ENCODE measurements around the gene TP63.

The TP63 gene

DNA sequence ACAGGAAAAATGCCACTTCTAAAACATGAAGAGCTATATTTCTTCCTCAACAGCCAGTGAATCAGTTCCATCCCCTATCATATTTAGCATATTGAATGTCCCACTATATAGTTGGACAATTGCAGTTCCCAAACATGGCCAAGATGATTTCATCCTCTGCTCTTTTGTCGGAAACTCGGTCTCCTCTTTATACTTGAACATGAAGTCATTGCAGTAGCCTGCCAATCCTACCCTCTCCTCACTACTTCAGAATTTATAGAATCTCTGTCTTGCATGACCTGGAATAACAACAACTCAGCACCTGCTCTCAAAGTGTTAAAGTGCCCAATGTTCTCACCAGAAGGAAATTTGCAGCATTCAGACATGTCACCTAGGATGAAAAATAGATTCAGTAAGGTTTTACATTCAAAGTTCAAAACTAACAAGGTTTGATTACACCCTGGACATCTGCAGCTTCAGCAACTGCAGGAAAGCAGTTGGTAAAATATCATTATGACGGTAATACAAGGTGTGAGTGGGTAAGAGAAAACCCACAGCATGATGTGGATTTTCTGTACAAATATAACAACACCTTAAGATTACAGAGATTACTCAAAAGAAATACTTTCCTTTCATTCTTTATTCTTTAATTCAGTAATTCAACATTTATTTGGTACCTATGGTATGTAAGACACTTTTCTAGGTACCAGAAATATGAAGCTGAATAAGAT is 52.5 kb downstream of the TP63 start:
- DNase-seq (ENCODE audit: low read depth), result no peak

DNA sequence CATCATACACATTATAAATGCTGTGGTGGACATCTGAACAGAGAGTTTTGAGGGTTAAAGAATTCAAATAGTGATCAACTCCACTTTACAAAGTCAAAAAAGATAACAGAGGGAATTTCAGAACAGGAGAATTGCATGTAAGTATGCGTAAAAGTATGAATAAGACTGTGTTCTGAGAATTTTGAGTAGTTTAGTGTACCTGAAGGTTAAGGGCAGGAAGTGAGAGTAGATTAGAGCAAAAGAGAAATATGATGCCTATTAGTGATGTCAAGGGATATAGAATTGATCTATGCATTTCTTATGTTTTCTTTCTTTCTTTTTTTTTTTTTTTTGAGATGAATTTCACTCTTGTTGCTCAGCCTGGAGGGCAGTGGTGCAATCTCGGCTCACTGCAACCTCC is 53.1 kb downstream of the TP63 start:
- no peak for DNase-seq (ENCODE audit: low read depth)

DNA sequence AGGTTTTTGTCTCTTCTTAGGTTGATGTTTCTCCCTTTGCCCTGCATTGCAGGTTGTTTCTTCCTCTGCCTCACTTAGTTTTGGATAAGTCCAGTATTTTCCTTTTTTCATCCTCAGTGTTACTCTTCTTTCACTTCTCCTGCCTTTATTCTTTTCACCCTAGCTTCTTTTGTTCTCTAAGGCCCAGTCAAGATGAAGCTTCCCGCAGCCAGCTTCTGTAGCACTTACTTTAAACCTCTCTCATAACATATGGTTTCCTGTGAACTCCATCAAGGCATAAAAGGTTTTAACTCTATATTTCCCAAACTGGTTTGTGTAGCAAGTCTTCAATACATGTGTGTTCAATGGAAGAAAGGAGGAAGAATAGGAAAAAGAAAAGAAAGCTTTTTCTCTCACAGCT is 54.1 kb downstream of the TP63 start:
- DNase-seq (ENCODE audit: low read depth), result no peak

DNA sequence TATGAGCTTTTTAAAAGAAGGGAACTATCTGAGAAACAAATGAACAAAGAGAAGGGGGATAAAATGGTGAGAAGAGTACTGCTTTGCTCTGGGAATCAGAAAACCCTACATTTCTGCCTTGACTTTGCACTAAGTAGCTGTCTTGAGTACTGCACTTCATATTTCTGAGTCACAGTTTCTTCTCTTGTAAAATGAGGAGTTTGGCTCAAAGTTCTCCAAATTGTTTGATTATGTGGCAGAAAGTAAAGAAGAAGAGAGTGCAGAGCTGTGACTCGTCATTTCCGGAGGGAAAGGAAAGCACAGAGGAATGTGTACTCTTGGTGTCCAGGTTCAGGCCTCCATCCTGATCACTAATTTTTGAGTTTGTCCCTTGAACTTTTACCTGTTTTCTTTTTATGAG is 54.7 kb downstream of the TP63 start:
- DNase-seq (ENCODE audit: low read depth), result no peak

DNA sequence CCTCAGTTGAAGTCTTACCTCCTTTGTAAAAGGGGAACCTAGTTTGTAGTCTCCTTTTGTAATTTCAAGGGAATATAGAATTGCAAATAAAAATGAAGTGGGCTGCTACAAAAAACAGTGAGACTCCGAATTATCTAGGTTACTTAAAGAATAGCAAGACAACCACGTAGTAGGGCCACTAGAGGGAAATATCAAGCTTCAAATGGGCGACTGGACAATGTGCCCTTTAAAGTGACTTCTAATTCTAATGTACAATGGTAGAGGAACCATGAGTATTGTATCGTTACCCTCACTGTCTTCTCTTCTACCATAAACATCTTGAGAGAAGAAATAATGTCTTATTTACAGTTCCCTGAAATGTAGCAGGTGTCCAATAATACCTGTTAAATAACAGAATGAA is 56.3 kb downstream of the TP63 start:
- DNase-seq (ENCODE audit: low read depth), result no peak

DNA sequence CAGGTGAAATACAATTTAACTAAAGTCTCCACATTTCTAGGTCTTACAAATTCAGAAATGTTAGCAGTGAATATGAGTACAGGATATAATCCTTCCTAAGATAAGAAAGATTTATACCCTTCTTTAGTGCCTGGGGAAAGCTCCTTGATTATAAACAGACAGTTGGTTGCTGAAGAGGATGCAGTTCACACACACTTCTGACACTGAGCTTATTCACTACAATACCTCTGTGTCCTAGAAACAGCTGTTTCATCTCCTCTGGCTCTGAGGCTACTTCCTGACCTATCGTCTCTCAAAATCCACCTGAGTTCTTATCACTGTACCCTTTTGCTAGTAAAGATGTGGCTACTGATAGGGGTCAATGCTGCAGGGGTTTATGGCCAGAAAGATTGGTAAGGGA is 57.1 kb downstream of the TP63 start:
- DNase-seq (ENCODE audit: low read depth), result no peak

DNA sequence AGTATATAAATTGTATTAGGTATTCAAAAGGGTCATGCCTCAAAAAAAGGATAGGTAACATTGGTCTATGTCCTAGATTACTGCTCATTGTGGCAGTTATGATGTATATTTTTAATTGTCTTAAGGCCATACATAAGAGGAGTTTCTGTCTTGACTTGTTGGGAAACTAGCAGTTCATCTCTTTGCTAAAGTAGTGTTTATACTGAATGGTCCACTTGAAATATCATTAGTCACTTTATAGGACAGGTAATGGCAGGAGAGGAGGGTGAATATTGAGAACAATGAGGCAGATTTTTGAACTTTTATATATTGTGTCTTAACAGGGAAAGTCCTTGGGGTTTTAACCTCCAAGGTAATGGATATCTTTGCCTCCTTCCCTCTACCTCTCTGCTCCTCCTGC is 58.4 kb downstream of the TP63 start:
- DNase-seq (ENCODE audit: low read depth), result no peak

DNA sequence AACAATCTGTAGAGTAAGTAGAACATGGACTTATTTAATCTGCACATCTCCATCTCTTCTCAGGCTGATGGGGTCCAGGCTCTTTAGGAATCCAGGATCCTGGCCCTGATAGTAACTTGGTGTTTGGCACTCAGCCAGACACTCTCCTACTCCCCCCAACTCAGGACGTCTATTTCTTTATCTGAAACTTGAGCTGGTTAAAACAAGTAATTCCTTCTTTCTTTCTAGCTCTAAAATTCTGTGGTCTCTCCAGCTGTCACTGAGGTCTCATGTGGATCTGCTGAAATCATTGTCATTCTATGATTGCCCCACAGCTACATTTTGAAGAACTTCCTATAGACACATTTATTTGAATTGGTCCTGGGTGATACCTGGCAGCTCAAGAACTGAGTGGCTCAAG is 59.0 kb downstream of the TP63 start:
- DNase-seq (ENCODE audit: low read depth), result no peak

DNA sequence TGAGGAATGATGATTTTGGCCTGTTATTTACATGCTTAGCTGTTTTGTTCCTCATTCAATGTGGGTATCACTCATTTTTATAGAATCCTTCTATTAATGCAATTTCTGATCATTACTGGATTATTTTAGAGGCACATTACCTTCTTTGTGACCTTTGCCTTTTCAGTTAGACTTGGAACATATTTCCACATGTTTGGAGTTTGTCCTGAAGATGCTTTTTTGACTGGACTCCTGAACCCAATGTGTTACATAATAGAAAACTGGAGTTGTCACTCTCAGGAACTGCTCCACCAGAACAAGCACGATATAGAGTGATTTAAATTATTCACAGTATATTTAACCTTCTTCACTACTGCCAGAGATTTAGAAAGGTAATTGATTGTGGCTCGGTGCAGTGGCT is 59.5 kb downstream of the TP63 start:
- no peak for DNase-seq (ENCODE audit: low read depth)

DNA sequence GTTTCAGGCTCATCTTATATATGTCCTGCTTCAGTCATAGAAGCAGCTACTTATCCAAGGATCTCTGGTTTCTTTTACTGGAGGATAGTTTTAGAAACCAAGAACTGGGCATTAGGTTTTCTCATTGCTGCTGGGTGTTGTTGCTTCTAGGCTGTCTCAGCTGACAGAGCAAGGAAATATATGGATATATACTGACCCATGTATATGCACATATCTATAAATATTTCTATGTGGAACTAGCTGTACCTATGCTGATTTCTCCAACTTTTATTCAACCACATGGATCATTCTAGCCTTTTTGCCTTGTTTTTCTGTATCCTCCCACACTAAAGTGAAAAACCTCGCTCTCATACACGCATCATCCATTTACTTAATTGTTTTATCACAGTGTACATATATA is 64.2 kb downstream of the TP63 start:
- no peak for DNase-seq (ENCODE audit: low read depth)

DNA sequence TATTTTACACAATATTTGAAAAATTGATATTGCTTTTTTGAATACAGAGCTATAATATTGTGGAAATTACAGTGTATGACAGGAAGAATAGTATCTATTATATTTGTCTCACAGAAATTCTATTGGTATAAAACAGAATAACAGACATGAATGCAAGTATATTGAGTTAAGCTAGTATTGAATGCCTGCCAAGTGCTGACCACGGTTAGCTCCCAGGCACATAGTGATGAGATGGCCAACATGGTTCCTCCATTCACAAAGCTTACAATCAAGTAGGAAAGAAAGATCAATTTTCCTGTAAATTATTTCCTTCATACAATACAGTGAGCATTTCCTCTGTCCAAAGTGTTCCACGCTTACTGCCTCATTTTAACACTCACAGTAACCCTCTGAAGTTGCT is 67.6 kb downstream of the TP63 start:
- DNase-seq (ENCODE audit: low read depth), result no peak

DNA sequence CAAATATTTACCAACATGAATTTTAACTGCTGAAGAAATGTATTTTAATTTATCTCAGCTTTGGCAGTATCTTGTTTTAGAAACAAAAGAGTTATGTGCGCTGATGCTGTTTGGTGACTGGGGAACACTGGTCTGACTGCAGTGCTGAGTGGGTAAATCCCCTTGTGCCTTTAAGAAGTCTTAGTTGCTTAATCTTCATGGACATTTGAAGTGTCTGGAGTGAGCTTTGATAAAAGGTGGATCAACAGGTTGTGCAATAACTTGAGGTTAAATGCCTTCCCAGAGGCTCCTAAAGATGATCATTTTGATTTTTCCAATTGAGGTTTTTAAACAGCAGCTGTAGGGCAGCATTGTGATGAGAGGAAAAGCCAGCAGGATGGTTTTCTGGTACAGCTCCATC is 68.7 kb downstream of the TP63 start:
- no peak for DNase-seq (ENCODE audit: low read depth)

DNA sequence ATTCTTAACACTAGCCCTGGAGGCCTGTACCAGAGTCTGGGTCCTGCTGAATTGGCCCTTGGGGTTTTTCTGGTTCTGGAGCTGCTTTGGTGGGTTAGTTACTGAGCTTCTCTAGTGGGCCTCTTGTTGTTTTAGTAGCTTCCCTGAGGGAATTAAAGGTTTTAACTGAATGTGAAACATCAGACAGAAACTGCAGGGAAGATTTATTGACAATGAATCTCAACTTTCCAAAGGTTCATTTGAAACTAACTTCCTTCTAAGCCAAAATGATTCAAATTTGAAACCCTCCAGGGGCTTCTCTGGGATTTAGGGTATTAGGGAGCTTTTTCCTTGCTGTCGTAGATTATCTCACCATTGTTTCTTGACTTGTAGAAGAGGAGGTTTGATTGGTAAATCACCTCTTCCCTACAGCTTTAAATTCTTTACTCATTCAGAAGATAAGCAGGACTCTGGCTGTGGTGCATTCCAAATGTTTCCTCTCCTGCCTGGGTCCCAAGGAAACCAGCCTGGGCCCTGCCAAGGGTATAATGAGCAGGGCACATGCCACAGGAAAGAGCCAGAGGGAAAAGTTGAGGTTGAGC is 71.0 kb downstream of the TP63 start:
- DNase-seq (ENCODE audit: low read depth), result no peak

DNA sequence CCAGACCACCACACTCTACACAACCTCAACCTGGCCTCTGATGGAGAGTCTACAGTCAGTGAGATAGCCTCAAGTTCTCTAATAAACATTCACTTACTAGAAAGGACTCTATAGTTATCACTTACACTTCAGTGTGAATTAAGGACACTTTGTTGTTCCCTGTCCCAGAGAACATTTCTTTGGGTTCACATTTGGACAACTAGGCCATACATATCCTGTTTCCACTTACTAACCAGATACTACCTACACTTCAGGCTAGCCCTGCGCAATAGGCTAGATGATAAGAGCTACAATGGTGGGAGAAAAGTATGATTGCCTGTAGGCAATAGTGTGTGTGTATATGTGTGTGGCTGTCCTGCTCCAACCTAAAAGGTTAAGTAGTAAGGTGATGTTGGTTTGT is 72.7 kb downstream of the TP63 start:
- DNase-seq (ENCODE audit: low read depth), result no peak

DNA sequence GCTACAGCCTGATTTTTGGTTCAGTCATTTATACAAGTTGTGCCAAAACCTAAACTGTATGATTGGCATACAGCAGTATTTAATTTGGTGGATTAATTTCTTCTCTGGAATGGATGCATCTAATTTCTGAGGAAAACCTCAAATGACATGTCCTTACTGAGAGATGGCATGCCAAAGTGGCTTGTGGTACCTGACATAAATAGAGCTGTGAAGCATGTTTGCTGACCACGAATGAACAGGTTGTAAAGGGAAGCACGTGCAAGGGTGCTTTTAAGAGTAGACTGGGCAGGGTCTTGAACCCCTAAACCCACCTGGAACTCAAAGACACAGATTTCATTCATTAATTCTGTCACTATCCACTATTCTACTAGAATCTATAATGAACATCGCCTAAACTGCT is 77.2 kb downstream of the TP63 start:
- no peak for DNase-seq (ENCODE audit: low read depth)

DNA sequence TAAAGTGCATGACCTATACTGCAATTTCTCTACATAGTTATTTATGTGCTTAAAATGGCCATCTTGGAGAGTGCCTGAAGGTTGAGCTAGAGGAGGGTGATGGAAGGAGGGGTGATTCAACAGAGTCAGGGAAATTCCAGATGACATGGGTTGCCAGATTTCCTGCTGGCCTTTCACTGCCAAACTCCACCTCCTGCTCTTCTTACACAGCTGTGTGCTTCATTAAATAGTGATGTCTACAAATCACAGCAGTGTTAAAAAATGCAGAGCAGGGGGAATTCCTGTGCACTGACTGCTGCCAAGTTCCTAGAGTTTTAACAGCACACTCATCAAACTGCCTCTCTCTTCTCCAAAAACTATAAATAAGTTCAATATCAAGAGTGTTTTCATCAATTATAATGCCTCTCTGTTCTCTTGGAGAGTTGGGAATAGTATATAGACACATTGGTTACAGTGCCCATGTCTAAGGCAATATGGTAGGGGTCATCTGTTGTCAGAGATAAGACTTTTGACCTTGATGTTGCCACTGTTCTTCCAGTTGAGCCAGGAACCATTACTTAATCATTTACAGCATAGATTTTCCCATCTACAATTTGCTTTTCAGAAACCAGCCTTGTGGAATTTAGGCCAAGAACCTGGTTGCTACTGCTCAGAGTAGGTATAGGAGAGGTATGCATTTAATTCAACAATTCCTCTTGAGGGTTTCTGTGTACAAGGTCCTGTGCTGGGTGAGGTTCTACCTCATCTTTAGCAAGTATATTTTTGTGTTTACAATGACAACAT is 79.6 kb downstream of the TP63 start:
- no peak for DNase-seq (ENCODE audit: low read depth)

DNA sequence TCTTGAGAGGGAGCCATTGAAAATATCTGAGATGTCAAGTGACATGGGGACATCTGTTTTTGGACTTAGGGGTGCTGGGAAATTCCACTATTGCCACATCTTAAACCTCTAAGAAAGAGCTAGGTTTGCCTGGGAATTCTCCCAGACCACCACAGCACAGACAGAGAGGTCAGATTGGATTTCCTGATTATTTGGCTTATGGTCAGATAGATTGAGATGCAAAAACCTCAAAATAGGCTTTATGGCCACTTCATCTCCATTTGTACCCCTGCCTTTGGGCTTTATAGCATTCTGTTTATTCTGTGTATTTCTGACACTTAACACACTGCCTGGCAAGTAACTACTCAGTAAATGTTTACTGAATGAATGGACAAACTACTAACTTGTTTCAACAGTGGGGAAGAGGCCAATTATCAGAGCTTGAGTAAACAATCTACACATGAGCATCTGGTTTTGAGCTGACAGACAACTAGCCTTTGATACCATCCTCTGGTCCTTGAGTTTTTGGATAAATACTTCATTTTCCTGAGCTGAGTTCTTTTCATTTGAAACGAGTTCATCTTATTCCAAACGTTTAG is 81.8 kb downstream of the TP63 start:
- no peak for DNase-seq (ENCODE audit: low read depth)

DNA sequence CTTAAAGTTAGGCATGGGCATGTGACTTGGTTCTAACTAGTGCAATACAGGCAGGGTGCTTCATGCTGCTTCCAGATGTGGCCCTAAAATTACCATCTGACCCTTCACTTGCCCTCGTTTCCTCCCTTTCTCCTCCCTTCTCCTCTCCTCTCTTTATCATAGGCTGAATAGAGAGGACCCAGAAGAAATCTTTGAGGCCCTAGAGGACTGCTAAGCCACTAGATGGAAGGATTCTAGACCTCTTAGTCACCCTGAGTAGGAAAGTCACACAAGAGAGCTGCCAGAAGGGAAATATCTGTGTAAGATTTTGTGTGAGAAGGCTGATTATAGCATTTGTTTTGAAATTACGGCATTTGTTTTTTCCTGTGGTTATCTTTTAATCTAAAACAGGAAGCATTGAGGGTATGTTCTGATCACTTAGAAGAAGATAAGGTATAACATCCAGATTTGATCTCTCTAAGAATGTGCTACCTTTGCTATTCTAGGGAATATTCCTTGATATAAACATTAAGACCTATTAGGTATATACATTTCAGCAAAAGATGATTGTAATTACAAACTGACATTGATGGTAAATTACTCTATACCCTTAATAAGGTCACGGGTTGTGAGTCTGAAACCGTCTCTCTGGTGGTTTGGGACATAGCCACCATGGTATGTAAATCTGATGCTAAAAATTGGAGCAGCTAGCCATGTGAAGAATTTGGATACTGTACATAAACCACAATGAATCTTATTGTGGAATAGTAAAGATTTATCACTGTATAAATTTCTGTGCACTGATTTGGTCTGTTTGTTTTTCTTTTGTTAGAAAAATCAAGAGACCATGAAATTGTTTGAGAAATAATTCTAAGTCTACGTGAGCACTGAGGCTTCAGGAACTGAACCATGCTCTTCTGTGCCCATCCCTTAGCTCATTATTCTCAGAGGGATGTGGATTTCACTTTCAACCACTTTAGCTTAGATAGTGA is 84.1 kb downstream of the TP63 start:
- DNase-seq (ENCODE audit: low read depth), result no peak

DNA sequence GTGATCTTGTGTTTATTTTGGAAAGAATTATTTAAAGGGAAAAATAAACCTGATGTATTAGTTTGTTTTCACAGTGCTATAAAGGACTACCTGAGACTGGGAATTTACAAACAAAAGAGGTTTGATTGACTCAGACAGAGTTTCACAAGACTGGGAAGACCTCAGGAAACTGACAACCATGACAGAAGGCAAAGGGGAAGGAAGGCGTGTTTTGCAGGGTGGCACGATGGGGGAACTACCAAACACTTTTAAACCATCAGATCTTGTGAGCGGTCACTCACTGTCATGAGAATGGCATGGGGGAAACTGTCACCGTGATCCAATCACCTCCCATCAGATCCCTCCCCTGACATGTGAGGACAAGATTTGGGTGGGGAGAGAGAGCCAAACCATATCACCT is 87.0 kb downstream of the TP63 start:
- DNase-seq (ENCODE audit: low read depth), result no peak

DNA sequence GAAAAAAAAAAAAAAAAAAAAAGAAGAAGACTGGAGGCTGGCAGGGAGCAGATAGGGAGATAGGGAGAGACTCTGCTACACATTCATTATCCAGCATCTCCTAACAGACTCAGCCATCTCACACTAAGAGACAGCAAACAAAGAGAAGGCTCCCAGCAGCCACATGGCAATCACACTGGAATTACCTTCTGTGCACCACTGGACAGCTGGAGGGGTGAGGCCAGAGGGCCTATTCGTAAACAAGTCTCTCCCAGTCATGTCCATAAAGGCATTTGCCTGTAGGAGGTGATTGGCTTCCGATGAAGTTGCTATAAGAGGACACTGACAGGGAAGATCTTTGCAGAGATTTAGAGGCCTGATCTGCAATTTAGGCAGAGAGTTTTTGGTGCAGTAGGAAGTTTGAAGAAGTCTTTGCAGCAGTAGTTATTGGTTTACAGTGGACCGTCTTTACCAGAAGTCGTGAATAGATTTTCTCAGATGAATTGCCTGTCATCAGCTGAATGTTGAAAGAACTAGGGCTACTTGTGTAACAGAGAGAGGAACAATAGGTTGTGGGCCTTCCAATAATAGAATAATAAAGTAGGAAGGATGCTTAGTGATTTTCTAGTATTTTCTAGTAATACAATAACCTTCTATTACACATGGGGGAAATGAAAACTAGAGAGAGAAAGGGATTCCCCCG is 89.7 kb downstream of the TP63 start:
- DNase-seq (ENCODE audit: low read depth), result no peak

DNA sequence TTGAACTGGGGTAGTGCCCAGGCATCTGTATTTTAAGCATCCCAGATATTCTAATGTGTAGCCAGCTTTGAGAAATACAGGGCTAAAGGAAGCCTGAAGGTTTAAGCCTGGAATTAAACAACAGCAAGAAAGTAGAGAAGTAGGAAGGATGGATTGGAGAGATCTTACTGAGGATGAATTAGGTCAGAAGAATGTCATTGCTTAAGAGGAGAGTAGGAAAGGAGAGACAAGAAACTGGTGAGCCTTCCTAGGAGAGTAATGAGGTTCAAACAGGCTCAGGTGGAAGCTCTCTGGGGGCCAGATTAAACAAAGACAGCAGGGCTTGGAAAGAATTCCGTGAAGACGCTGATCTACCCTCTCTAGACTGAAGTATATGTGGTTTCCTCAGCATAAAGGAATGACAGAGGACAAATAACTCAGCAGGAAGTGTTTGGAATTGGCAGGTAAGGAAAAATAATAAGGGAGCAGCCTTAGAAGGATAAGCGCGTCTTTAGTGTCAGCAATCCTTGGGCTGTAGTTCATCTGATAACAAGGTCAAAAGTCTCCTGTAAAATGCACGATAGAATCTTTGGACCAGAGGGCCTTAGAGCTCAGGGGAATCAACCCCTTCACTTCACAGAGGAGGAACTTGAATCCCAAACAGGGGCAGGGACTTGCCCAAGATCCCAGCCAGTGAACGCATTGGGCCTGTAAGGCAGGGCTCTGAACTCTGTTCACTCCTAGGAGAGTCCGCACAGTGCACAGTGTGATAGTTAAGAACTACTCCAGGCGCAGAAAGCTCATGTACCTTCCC is 90.9 kb downstream of the TP63 start:
- no peak for DNase-seq (ENCODE audit: low read depth)

Measured in T-helper 22 cell (primary cell).